ENCODE results near the gene FIBIN.
"Not testable (repeated sequence)": the region's sequence is repeated elsewhere in the genome, so short reads cannot be mapped to it uniquely, and the experiment has no call there.

Gene FIBIN

DNA sequence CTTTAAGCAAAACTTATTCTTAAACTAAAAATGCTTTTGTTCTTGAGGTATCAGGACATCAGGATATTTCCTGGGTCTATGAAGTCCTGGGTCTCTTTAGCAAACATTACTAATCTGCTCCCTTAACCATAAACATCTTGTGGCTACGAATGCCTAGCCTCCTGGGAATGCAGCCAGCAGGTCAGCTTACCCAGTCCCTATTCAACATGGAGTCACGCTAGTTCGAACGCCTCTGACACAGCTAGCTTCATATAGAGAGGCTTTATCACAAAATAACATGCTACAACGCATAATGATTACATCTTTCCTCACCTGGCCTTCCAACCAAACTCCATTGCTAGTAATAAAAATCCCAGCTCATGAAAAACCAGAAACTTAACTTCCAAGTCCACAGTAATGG lies 17.5 kb upstream of the FIBIN start:
- H3K4me3 ChIP-seq (ENCODE audit: low read depth, low read length), result no peak overlapping the region

DNA sequence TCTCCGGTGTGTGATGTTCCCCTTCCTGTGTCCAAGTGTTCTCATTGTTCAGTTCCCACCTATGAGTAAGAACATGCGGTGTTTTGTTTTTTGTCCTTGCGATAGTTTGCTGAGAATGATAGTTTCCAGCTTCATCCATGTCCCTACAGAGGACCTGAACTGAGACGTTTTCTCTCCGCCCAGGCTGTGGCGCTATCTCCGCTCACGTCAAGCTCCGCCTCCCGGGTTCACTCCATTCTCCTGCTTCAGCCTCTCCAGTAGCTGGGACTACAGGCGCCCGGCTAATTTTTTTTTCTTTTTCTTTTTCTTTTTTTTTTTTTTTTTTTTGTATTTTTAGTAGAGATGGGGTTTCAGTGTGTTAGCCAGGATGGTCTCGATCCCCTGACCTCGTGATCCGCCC lies 16.7 kb upstream of the FIBIN start:
- not testable (repeated sequence) for H3K4me3 ChIP-seq (ENCODE audit: low read depth, low read length)

DNA sequence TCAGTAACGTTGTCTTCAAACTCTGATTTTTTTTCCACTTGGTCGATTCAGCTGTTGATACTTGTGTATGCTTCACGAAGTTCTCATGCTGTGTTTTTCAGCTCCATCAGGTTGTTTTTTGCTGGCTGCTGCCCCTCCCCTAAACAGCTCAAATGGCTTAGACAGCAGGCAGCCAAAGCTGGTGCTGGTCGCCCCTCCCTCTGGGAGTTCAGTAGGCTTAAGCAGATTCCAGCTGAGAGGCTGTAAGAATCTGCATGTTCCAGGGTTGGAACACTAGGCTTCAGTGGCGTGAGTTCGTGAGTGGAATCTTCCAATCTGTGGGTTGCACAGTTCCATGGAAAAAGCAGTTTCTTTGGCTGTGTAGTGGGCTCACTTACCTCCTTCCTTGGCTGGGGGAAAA lies 10.3 kb upstream of the FIBIN start:
- H3K4me3 ChIP-seq (ENCODE audit: low read depth, low read length), result no peak overlapping the region

DNA sequence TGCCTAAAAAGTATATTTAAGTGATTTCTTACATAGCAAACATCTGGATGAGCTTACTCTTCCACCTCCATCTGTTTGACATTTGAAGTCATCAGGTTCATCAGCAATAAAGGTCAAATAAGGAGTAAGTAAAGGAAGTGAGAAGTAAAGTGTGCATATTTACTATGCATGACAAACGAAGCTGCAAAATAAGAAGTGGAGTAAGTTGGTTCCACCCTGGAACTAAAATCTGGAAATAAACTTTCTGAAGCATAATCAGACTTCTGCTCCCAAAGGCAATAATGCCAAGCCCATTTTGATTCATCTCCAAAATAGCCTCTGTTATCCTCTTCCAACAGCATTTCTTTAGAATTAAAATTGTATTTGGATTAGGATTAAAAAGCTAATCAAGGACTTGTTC lies 8.4 kb upstream of the FIBIN start:
- no peak overlapping the region for H3K4me3 ChIP-seq (ENCODE audit: low read depth, low read length)

DNA sequence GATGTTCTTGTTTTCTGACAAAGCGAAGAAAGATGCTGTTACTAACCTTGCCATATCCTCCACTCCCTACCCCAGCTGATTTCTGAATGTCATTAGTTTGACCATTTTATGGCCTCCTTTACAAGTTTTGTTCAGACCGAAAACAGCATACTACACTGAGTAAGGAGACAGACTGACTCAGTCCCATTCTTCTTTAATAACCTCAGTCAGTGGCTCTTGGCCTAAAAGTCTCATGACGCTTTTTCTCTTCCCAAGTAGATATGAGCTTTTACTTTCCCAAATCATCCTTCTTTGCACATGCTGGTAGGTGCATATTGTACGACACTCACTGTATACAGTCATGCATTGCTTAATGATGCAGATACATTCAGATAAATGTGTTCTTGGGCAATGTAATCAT lies 8.0 kb upstream of the FIBIN start:
- H3K4me3 ChIP-seq (ENCODE audit: low read depth, low read length), result no peak overlapping the region

DNA sequence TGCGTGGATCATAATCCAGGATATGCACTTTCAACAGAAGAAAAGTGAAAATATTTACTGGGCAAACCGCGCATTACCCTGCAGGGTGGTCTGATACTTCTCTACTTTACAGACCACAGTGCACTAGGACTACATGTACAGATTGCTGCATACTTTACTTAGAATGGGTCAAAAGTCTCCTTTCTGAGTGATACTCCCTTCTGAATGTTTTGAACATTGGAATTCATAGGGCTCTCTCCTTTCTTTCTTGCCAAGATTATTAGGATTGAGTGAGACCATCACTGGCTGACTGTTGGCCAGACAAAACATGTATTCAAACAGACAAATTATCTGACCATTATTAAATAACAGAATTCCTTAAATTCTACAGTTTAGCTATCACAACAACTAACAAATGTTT lies 6.6 kb upstream of the FIBIN start:
- H3K4me3 ChIP-seq (ENCODE audit: low read depth, low read length), result no peak overlapping the region

DNA sequence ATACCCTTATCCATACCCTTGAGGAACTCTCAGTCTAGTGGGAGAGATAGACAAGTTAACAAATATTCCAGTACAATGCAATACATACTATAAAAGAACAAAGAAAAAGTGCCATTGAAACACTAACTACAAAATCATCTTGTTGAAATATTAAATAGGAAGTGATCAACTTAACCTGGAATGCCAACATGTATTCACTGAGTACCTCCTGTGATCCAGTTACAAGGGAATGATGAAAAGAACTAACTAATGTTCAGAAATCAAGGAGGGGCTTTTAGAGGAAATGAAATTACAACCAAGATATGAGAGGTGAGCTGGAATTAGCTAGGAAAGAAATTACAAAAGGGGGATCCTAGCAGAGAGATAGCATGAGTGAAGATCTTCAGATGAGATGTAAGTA lies 6.2 kb upstream of the FIBIN start:
- H3K4me3 ChIP-seq (ENCODE audit: low read depth, low read length), result no peak overlapping the region

DNA sequence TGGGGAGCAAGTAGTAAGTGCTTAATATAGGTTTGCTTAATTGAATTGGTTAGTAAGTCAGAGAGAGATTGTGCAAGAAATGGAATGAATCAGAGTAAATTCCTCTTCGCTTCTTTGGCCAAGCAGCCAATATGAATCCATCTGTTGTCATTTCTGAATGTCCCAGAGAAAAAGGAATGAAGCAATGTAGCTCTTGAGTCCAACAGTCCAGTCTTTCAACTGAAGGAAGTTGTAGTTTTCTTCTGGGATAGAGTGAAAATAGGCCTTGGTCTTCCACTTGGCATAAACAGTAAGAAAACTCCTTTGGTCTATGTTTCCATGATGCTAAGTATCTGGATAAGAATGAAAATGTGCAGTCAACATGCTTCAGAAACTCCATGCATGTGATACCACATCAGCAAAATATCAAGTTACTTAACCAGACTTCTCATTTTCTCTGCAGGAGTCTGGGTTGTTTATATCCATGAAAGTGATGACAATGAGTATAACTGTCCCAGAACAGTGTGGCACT lies 1.8 kb upstream of the FIBIN start:
- H3K4me3 ChIP-seq (ENCODE audit: low read depth, low read length), result no peak overlapping the region

DNA sequence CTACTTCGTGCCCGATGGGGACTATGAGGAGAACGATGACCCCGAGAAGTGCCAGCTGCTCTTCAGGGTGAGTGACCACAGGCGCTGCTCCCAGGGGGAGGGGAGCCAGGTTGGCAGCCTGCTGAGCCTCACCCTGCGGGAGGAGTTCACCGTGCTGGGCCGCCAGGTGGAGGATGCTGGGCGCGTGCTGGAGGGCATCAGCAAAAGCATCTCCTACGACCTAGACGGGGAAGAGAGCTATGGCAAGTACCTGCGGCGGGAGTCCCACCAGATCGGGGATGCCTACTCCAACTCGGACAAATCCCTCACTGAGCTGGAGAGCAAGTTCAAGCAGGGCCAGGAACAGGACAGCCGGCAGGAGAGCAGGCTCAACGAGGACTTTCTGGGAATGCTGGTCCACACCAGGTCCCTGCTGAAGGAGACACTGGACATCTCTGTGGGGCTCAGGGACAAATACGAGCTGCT lies 751 bp downstream of the FIBIN start:
- no peak overlapping the region for H3K4me3 ChIP-seq (ENCODE audit: low read depth, low read length)

DNA sequence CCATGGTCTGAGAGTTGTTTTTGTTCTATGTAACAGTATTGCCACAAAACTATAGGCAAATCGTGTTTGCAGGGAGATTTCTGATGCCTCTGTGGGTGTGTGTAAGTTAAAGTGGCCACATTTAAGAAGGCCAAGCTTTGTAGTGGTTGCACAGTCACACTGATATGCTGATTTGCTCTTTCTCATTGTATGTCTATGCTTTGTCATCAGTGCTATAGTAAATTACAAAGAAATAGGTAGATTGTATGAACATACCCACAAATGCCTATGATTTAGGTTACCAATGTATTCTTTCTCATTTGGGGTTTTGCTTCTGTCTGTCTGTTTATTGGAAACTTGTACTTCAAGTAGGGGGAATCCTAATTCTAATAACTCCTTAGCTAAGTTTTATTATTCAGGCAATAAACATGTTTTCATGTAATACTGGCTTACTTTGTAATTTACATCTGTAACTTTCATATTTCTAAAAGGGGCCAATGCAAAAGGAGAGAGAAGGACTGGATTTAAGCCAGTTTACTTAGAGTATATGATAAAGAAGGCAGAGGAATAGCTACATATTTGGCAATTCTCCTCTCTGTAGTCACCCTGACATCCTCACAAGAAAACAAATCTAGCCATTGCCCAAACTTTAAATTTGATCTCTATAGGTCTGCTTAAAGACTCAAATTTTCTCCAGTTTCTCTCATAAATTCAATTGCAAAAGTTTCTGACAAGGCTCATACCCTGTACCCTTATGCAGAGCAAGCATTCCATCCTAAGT lies 2.0 kb downstream of the FIBIN start:
- H3K4me3 ChIP-seq (ENCODE audit: low read depth, low read length), result no peak overlapping the region

DNA sequence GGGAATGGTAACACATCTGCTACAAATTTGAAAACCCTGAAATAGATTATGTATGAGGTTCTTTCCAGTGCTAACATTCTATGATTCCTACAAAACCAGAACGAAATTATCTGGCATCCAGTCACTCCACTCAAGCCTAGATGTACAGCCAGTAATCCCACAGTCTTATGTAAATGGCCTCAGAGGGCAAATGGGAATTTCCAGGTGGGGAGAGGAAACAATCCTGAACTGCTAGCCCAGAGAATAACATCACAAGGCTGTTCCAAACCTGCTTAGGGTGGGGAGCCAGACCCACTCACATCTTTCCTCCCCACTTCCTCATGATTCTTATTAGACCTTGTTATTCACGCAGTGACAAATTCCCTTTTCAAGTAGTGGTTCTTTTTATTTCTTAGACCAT lies 3.5 kb downstream of the FIBIN start:
- no peak overlapping the region for H3K4me3 ChIP-seq (ENCODE audit: low read depth, low read length)

DNA sequence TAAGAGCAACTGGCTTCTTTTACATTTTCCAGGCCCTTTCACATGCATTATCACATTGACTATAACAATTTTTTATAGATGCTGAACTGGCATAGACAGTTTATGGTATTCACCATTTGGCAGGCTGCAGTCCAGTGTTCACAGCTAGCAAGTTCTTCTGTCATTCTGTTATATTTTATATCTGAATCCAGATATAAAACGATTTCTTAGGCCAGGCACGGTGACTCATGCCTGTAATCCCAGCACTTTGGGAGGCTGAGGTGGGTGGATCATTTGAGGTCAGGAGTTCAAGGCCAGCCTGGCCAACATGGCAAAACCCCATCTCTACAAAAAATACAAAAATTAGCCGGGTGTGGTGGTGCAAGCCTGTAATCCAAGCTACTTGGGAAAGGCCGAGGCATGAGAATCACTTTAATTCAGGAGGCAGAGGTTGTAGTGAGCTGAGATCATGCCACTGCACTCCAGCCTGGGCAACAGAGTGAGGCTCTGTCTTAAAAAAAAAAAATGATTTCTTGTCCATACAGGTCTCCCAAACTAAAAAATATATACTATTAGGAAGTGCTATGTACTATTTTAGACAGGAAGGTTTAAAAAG lies 7.3 kb downstream of the FIBIN start:
- H3K4me3 ChIP-seq (ENCODE audit: low read depth, low read length), result not testable (repeated sequence)

DNA sequence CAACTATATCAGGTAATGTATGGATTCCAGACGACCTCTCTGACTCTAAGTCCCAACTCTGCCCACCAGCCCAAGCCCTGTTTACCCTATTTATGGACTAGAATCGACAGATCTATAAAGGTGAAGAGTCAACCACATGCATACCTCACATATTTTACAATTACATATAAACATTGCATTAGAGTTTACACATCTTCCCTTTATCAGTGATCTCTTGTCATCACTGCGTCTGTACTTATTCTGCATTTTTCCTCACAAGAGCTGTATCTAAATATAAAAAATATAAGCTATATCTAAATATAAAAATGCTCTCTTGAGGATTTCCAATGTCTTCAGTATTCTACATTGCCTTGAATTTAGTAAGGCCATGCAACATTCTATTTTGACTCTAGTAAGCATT lies 8.5 kb downstream of the FIBIN start:
- H3K4me3 ChIP-seq (ENCODE audit: low read depth, low read length), result no peak overlapping the region

DNA sequence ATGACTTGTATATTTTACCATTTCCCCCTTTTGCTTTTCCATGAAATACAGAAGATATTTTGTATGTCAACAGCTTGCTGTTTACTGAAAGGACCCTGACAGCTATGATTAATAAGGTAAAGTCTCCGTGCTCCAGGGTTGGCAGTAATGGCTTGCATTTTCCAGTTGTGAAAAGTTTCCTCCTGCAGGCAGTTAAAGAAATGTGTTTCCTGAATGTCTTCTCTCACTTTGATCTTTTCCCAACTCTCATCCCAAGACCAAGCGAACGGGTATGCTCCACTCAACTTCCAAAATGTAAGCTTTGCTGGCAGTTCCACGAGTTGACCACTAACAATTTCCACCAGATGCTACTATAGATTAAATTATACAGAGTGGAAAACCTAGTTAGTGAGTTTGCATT lies 8.9 kb downstream of the FIBIN start:
- no peak overlapping the region for H3K4me3 ChIP-seq (ENCODE audit: low read depth, low read length)

DNA sequence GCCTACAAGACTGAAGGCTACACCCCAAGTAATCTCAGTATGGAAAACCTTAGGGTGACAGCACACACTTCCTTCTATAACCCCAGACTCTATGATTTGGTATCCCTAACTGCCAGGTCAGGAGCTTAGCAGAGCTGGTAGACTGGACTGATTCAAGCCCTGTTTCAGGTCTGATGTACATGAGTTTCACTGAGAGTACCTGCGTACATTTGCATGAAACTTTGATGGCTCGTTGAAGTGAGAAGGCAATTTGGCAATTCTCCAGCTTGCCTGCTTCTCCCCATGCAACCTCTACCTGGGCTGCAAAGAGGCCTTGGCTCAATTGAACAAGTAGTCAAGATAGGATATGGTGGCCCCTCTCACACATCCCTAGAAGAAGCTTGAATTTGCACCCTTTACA lies 10.2 kb downstream of the FIBIN start:
- no peak overlapping the region for H3K4me3 ChIP-seq (ENCODE audit: low read depth, low read length)

DNA sequence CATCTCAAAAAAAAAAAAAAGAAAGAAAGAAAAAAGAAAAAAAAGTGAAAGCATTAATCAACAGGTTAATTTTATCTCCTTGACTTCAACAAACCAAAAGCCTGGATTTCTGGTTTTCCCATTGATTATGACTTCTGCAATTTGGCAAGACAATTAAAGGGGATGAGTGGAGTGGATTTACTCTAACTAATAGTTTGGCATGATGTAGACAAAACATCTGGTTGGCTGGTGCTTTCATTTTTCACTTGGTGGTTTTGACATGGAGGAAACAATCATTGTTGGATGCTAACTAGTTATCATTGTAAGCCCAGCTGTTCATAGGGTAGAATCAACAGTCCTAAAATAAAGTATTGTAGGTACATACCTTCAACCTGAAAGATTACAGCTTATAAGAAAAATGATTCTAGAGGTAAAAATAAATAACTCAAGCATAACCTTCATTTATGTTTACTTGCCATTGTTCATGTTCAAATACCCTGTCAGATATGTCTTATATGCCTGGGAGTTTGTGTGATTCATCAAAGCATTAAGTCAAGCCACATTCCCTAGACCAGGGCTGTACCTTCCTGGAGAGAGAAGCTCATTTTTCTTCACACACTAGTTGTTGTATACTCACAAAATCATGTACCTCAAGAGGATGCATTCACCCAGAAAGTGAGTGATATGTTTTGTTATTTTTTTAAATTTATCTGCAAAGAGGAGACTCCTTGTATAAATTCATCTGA lies 15.1 kb downstream of the FIBIN start:
- H3K4me3 ChIP-seq (ENCODE audit: low read depth, low read length), result no peak overlapping the region

DNA sequence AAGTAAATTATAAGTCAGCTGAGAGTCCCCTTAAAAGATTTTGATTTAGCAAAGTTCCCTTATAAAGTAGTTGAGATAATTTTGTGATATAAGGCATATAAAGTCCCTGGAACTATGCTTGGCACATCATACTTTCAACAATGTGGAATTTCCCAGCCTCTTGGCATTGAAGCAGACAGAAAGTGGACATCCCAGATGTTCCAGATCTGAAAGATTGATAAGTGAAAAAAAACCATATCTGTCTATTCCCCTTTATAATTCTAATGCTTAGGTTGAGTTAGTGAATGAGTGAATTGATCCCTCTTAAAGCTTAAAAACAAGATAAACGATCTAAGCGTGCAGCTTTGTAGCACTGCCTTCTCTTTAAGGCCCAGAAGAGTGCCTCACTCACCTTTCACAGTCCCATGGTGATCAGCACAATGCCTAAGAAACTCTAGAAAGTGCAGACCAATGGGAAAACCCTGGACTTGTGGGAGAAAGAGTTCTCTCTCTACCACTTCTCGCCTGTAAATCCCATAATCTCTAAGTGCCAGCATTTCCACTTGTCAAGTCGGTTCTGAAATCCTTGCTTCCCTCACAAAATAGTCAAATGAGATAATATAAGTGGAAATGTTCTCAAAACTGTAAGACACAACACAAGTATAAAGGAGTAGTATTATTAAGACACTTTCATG lies 17.8 kb downstream of the FIBIN start:
- no peak overlapping the region for H3K4me3 ChIP-seq (ENCODE audit: low read depth, low read length)

DNA sequence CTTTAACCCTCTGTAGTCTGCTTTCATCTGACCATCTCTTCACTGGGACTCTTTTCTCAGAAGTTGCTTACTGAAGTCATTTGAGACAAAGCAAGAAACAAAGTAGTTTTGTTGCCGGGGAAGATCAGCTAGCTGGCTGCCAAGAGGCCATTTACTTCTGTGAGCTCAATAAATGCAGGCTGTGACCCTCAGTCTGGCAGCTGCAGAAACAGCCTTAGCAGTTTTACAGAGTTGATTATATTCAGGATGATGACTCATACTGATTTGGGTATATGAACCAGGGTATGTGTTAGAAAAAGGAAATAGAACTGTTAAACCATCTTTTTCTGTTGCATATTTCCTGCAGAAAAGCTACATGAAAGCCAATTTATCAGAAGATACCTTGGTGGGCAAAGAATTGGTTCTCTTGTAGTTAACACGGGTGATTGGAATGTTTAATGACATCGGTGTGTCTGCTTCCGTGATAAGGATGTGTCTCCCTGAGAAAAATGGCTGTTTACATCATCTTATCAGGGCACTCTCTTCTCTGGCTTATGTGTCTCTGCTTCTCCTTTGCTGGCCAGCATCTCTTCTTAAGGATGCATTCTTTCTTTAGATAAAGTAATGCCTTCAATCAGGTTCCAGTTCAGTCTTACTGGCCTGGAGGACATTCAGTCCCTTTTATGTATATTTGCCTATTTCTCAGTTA lies 18.5 kb downstream of the FIBIN start:
- H3K4me3 ChIP-seq (ENCODE audit: low read depth, low read length), result no peak overlapping the region

DNA sequence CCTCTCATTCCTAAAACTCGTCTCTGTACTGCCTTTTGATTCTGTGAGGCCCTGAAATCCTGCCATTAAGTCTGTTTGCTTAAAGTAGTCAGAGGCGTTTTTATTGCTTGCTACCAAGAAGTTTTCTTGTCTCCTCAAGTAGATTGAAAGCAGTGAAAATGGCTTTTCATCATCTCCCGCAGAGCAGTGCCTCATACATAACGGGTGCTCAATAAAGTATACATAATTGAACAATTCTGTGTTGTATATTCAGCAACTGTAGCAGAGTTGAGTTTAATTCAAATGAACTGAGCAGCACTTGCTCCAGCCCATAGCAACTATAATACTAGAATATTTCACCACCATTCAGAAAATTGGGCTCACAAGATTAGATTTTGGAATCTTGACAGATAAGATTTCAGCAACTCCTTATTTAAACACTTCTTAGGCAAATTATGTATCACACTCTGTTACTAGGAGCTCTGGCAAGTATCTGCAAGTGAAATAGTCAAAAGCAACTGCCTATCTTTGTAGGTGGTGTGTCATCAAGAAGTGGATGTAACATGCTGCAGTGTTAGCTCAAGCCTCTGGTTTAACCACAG lies 20.0 kb downstream of the FIBIN start:
- no peak overlapping the region for H3K4me3 ChIP-seq (ENCODE audit: low read depth, low read length)

DNA sequence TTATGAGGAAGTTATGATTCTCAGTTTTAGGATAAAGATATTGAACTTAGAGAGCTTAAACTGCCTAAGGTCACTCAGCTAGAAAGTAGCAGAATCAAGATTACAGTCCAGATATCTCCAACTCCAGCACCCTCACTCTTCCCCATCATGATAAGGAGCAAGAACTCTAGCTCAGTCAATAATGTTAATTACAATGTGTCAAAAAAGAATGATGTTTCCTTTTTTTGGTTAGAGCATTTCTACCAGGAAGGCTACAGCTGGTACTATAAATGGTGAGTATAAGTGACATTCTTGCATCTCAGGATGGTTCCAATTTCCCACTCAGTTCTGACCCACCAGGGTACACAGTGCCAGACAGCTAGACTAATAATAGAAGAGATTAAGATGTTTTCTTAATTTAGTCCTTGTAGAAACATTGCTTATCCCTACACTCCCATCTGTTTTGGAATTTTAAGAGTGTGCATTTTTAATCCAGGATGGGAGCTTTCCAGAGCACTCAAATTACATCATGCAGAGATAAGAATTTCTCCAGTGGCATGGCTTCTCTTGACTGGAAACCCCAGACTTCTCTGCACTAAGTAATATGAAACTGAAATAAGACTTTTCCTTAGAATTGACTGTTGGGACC lies 25.1 kb downstream of the FIBIN start:
- no peak overlapping the region for H3K4me3 ChIP-seq (ENCODE audit: low read depth, low read length)
